Non-pigmented ciliary epithelial cell (primary cell): ENCODE results near the gene F9.
"Not testable (repeated sequence)": the region's sequence is repeated elsewhere in the genome, so short reads cannot be mapped to it uniquely, and the experiment has no call there.

Experiments
- DNase-seq: peaks from one replicate; pipeline ENCODE4 v3.0.0-alpha.2; 2010; ENCODE audit warnings: low read depth

The F9 gene

GRCh38 chrX:139530550-139530949, at the start of gene F9:
Gene F9, plus strand, starts transcription at chrX:139530739. Its CDS starts 26 bp downstream, at chrX:139530765.
- DNase-seq = no peak

- no peak for DNase-seq
These were observed 46.8 kb upstream of the F9 start for GRCh38 chrX:139483699-139484098.

GRCh38 chrX:139484591-139484990, 45.9 kb upstream of the F9 start:
- no peak for DNase-seq

DNA sequence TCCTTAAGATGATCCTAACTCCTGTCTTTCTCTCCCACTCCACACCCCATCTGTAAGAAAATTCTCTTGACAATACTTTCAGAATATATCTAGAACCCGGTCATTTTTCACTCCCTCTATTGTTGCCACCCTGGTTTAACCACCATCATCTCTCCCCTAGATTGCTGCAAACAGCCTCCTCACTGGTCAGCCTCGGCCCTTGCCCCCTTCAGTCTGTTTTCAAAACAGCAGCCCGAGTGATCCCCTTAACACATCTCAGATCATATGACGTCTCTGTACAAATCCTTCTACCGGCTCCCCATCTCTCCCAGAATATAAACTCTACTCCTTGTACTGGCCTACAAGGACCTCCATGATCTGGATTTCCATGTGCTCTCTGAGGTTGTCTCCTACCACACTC, 35.2 kb upstream of the F9 start:
- no peak for DNase-seq

DNA sequence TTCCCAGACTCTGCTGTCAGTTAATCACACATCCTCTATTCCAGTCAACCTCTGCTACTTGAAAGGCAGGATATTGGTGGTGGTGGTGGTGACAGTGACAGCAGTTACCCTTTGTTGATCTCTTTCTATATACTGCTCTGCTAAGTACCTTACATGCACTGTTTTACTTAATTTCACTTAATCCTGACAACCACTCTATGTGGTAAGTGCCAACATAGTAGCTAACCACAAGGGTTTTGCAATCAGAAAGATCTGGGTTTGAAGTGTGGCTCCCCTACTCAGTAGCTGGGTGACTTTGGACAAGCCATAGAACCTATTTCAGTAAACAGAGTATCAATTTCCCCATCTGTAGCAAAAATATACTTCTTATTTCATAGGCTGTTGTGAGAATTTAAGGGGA, 24.2 kb upstream of the F9 start:
- no peak for DNase-seq

- DNase-seq = no peak
These were observed 22.4 kb upstream of the F9 start for GRCh38 chrX:139508099-139508498.

GRCh38 chrX:139518475-139518874, 12.1 kb upstream of the F9 start:
- DNase-seq = no peak

- DNase-seq = not testable (repeated sequence)
These were observed 1.7 kb upstream of the F9 start for GRCh38 chrX:139528829-139529228.

DNA sequence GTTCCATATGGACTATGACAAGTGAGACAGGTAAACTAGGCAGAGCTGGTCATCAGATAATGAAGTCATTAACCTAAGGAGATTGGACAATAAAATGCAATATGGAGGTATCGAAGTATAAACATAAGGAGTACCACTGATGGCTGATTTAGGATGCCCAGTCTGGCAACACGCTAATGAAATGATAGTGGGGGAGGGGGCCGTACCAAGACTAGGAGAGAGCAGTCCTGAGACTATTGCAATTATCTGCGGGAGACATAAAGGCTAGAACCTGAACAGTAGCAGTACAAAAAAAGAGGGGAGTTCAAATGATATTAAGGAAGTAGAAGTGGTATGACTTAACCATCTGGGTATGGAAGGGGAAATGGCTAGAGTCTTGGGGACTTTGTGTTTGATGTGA, 2.3 kb downstream of the F9 start:
- DNase-seq = no peak

DNA sequence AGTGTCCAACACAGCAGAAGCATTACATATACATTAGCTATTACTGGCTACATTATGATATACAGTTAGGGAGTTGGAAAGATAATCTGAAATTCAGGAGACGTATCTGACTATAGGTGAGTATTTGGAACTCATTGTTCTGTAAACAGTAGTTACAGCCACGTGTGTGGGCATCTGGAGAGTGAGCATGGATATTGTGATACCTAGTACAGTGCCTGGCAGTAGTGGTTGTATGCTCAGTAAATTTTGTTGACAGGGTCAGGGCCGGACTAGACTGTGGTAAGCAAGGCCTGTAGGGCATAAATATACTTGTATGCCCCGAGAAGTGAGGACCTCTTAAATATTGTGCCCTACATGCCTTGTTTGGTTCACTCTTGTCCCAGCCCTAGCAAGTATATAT, 2.9 kb downstream of the F9 start:
- DNase-seq = no peak

DNA sequence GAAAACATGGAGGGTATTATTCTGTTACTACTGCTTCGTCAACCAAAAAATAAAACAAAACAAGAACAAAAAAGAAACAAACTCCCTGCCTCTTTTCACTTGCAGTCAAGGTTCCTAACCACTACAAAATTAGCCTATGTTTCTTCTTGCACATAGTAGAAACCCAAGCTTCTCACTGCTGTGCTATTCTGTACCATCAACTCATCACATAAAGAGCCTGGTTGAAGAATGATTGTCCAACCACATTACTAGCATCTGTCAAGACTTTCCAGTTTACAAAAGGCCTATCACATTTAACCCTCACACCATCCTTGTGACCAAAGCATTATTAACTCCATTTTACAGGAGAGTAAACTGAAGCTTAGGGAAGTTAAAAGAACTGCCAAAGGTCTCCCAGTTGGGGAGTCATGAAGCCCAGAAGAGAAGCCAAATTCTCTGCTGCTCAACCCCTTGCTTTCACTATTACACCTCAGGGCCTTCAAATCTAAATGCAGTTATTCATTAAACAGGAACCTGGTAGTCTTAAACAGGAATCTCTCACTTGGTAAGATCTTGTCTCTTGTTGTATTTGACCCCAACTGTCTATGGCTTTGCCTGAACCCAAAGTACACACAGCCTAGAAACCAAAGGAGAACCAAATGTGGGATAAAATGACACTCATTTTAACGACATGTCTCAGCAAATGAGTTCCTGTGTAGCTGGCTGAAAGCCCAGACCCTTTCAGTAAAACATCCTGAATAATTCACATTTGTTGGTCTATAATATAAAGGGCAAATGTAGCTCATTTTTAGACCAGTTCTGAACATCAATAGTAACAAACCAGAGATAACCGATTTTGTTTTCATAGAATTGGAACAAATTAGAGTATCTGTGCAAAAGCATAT, 8.6 kb downstream of the F9 start:
- DNase-seq = no peak

DNA sequence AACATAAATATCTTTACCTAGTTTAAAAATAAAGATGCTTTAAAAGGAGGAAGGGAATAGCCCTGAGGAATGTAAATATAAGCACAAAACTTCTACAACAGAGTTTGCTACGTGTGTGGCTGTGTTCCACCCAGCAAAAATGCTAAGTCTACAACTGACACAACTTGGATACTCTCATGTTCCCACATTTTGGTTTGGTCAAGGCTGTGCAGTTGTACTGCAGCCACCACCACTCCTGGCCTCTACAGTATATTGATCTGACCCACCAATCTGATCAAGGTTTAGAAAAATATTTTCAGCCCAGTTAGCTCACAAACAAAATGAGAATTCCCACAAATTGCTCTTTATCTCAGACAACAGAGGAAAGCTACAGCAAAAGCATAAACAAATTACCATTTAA, 12.1 kb downstream of the F9 start:
- no peak for DNase-seq

DNA sequence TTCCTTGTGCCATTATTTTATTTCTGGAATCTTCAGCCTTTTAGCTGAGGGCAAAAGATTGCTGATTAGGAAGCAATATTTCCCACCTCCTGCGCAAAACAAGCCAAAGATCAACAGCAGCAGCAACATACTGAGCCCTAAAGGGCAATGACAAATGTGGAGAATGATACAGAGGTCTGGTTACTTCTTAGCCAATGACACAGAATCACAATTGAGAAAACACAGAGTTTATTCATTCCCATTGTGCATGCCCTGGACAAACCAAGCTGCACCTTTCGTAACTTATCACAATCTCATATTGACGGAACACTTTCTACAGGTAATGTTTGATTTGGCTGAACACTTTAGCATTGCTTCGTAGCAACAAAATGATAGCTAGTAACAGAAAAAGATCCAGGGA, 13.4 kb downstream of the F9 start:
- DNase-seq = no peak

DNA sequence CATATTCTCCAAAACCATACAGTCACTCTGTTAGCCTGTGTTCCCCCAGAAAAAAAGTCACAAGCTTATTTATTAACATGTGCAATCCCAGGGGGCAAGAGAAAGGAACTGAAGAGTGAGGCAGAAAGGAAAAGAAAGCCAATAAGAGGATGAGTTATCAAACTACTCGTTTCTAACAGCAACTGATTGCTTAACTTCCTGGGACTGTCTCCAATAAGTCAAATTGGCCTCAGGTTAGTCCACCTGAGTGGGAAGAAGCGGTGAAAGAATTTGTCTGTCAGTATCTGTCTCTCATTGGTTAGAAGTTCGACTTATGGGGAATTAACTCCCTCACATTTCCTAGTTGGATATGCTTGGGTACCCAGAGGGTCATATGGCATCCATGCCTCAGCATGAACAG, 14.1 kb downstream of the F9 start:
- no peak for DNase-seq

GRCh38 chrX:139554376-139554775, 23.8 kb downstream of the F9 start:
- no peak for DNase-seq

GRCh38 chrX:139554991-139555675, 24.6 kb downstream of the F9 start:
- no peak for DNase-seq

GRCh38 chrX:139559383-139560042, 29.0 kb downstream of the F9 start:
- no peak for DNase-seq

- DNase-seq = no peak
These were observed 29.7 kb downstream of the F9 start for GRCh38 chrX:139560221-139560620.

DNA sequence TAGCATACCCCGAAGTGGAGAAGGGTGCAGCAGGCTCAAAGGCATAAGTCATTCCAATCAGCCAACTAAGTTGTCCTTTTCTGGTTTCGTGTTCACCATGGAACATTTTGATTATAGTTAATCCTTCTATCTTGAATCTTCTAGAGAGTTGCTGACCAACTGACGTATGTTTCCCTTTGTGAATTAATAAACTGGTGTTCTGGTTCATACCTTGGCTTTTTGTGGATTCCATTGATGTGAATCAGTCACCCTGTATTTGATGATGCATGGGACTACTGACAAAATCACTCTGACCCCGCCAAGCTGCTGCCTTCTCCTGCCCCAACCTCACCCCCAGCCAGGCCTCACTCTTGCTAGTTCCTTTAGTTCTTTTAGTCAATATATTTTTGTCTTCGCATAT, 32.7 kb downstream of the F9 start:
- no peak for DNase-seq

GRCh38 chrX:139566981-139567380, 36.4 kb downstream of the F9 start:
- no peak for DNase-seq

DNA sequence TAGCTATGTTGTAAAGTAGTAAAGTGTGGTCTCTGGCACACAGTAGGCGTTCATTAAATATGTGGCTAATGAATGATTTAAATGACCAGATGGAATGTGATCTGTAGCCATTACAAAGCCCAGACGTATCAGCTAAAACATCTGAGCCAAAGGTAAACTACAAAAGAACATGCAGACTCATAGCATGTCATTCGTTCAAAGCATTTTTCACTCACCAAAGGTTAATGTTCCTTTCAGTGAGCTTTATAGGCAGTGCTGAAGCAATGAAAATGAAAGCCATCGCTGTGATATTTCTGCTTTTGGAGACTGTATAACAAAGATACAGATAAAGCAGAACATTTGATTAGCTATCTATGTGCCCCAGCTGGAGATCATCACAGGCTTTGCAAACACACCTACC, 50.5 kb downstream of the F9 start:
- DNase-seq = no peak

GRCh38 chrX:139585613-139586012, 55.1 kb downstream of the F9 start:
- no peak for DNase-seq

GRCh38 chrX:139596068-139596467, 65.5 kb downstream of the F9 start:
- no peak for DNase-seq
